B cell (primary cell): ENCODE data around the gene DNAH6. TPM values are rescaled to one million over a fixed set of nuclear protein-coding genes. Genes with fewer than 3 reads are reported as not detected.

ENCODE experiments used
- ATAC-seq: fragments of 200-7000 bp; cut with Tn5 transposase; one replicate; pipeline ENCODE4 v1.10.0; 2021; ENCODE audit warnings: low read depth, mild to moderate bottlenecking, moderate number of reproducible peaks, moderate library complexity
- CTCF ChIA-PET: fragments of 350-600 bp; sonication (Branson Sonifier 250); formaldehyde crosslinking; loops from one replicate; lab custom pipeline; 2021; ENCODE audit warnings: antibody characterized with exemption, inconsistent platforms; lab: Charles Lee
- POLR2A ChIA-PET: fragments of 350-600 bp; sonication (Branson Sonifier 250); formaldehyde crosslinking; loops from one replicate; lab custom pipeline; 2021; ENCODE audit warnings: antibody characterized with exemption; lab: Charles Lee
- DNase-seq: peaks from one replicate; pipeline ENCODE4 v3.0.0; 2013
- H2AFZ ChIP-seq: 2 replicates; pipeline ENCODE4 v1.6.1; 2012; ENCODE audit warnings: mild to moderate bottlenecking, low read depth, low read length; ENCODE audit not compliant: insufficient read depth, poor library complexity, severe bottlenecking
- H3K27ac ChIP-seq, 2 donors: 1 replicate in 1 of 2; 2 replicates in 1 of 2; pipeline ENCODE4 v1.5.1; 2012 to 2013; ENCODE audit warnings: low read length in 2 of 2, mild to moderate bottlenecking in 2 of 2, moderate library complexity in 1 of 2
- H3K27me3 ChIP-seq, 4 experiments: fragments of 200-600 bp in 1 of 4; sonication (generic) in 1 of 4; replicated peaks in 1 of 4; 1 replicate in 2 of 4; 2 replicates in 2 of 4; pipeline versions ENCODE4 v1.6.1 to v1.7.0; 2013 to 2016; ENCODE audit warnings: low read length in 3 of 4, mild to moderate bottlenecking in 2 of 4, mixed read lengths in 1 of 4, moderate library complexity in 1 of 4; ENCODE audit not compliant: insufficient read depth in 4 of 4, control insufficient read depth in 3 of 4; ENCODE audit errors: control extremely low read depth in 1 of 4
- H3K36me3 ChIP-seq, 2 experiments: replicated peaks in 1 of 2; 1 replicate in 1 of 2; 2 replicates in 1 of 2; pipeline versions ENCODE4 v1.6.1 to v1.7.1; 2013; ENCODE audit warnings: low read length in 1 of 2; ENCODE audit not compliant: insufficient read depth in 2 of 2, control insufficient read depth in 1 of 2; ENCODE audit errors: control extremely low read depth in 1 of 2, extremely low read depth in 1 of 2
- H3K4me1 ChIP-seq, 2 donors: fragments of 200-600 bp in 1 of 2; sonication (generic) in 1 of 2; 1 replicate in 1 of 2; 2 replicates in 1 of 2; pipeline versions ENCODE4 v1.5.1 to v1.6.1; 2013 to 2017; ENCODE audit warnings: low read length in 2 of 2; ENCODE audit not compliant: control insufficient read depth in 2 of 2, insufficient read depth in 2 of 2
- H3K4me2 ChIP-seq: replicated peaks from 2 replicates; pipeline ENCODE3; 2012; ENCODE audit warnings: mild to moderate bottlenecking, low read depth, low read length; ENCODE audit not compliant: poor library complexity, severe bottlenecking
- H3K4me3 ChIP-seq, 5 experiments: fragments of 200-600 bp in 1 of 5; sonication (generic) in 1 of 5; 1 replicate in 3 of 5; 2 replicates in 2 of 5; pipeline versions ENCODE4 v1.5.1 to v1.7.0; 2011 to 2016; ENCODE audit warnings: low read length in 4 of 5, mild to moderate bottlenecking in 4 of 5, low read depth in 2 of 5, control low read depth in 1 of 5, moderate library complexity in 1 of 5; ENCODE audit not compliant: insufficient read depth in 1 of 5; ENCODE audit errors: control extremely low read depth in 1 of 5, extremely low read depth in 1 of 5
- H3K79me2 ChIP-seq: fragments of 200-600 bp; sonication (generic); one replicate; pipeline ENCODE4 v1.6.0; 2016; ENCODE audit warnings: low read length; ENCODE audit not compliant: control insufficient read depth, insufficient read depth
- H3K9ac ChIP-seq: fragments of 200-600 bp; sonication (generic); 2 replicates; pipeline ENCODE4 v1.6.1; 2017; ENCODE audit warnings: mild to moderate bottlenecking, low read length, moderate library complexity
- H3K9me3 ChIP-seq, 3 donors: one replicate each; pipeline versions ENCODE4 v1.6.1 to v1.7.1; 2013; ENCODE audit warnings: low read length in 2 of 3; ENCODE audit not compliant: control insufficient read depth in 2 of 3, insufficient read depth in 1 of 3; ENCODE audit errors: control extremely low read depth in 1 of 3
- H4K20me1 ChIP-seq: 2 replicates; pipeline ENCODE4 v1.6.0; 2012; ENCODE audit warnings: mild to moderate bottlenecking, low read length; ENCODE audit not compliant: insufficient read depth, control insufficient read depth, poor library complexity, severe bottlenecking
- H3K27ac Mint-ChIP-seq: one replicate; pipeline ENCODE4 v1.8.0; 2021; ENCODE audit warnings: mixed read lengths
- H3K27me3 Mint-ChIP-seq: one replicate; pipeline ENCODE4 v1.8.0; 2021; ENCODE audit warnings: mixed read lengths
- H3K4me1 Mint-ChIP-seq: one replicate; pipeline ENCODE4 v1.8.0; 2021; ENCODE audit warnings: mixed read lengths
- H3K4me3 Mint-ChIP-seq: one replicate; pipeline ENCODE4 v1.8.0; 2021; ENCODE audit warnings: mixed read lengths
- H3K9me3 Mint-ChIP-seq: one replicate; pipeline ENCODE4 v1.8.0; 2022; ENCODE audit warnings: mixed read lengths; ENCODE audit not compliant: insufficient read depth
- EZH2 ChIP-seq: IDR thresholded peaks from 2 replicates; pipeline ENCODE4 v1.6.1; 2012; ENCODE audit warnings: borderline replicate concordance, low read depth, mild to moderate bottlenecking, moderate library complexity, low read length; ENCODE audit not compliant: insufficient read depth, poor library complexity, severe bottlenecking
- WGBS: methylation state at CpG from one replicate; pipeline ENCODE4 v1.1.5; 2013; ENCODE audit warnings: missing lambda C conversion rate; ENCODE audit not compliant: insufficient coverage; 5-methylcytosine and 5-hydroxymethylcytosine counted together
- intact Hi-C: fragments of 100-400 bp; cut with micrococcal nuclease; formaldehyde crosslinking; loops from one replicate; pipeline ENCODE4 v1.10.0; 2022
- polyA plus RNA-seq: library from polyadenylated mRNA; depleted of rRNA; stranded (reverse); fragments of >200 nt; gene quantifications from 2 replicates; pipeline ENCODE4 v1.2.3, GENCODE V29; 2012
- total RNA-seq, 2 donors: library from RNA; stranded (reverse); fragments of 120-200 nt in 1 of 2; gene quantifications; 1 replicate in 1 of 2; 2 replicates in 1 of 2; pipeline versions ENCODE4 v1.2.3 to v1.2.4, GENCODE V29; 2013 to 2022
- TF ChIP-seq, protein P1 (sequence below): fragments of 200-600 bp; IDR thresholded peaks from one replicate; pipeline ENCODE4 v1.8.0; 2022; ENCODE audit warnings: antibody characterized with exemption, mild to moderate bottlenecking

Gene DNAH6
- total and polyA plus RNA-seq, 2 donors (not counting 1 experiment from before 2014, with no cell fraction given) = 0.01 to 1.9 TPM

DNA sequence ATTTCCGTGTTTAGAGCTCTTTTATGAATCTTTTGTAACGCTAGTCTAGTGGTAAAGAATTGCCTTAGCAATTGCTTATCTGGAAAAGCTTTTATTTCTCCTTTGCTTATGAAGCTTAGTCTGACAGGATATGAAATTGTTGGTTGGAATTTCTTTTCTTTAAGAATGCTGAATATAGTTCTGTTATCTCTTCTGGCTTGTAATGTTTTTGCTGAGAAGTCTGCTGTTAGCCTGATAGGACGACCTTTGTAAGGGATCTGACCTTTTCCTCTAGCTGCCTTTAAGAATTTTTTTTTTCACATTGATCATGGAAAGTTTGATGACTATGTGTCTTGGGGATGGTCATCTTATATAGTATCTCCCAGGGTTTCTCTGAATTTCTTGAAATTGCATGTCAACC lies 263.5 kb downstream of the DNAH6 start:
- H3K27ac ChIP-seq = no peak overlapping the region
- intact Hi-C loops = loop anchor here (5.0 kb wide), 1 partner anchor 78 kb away; no protein-coding TSS in a partner anchor
- H3K4me3 Mint-ChIP-seq = no peak overlapping the region

DNA sequence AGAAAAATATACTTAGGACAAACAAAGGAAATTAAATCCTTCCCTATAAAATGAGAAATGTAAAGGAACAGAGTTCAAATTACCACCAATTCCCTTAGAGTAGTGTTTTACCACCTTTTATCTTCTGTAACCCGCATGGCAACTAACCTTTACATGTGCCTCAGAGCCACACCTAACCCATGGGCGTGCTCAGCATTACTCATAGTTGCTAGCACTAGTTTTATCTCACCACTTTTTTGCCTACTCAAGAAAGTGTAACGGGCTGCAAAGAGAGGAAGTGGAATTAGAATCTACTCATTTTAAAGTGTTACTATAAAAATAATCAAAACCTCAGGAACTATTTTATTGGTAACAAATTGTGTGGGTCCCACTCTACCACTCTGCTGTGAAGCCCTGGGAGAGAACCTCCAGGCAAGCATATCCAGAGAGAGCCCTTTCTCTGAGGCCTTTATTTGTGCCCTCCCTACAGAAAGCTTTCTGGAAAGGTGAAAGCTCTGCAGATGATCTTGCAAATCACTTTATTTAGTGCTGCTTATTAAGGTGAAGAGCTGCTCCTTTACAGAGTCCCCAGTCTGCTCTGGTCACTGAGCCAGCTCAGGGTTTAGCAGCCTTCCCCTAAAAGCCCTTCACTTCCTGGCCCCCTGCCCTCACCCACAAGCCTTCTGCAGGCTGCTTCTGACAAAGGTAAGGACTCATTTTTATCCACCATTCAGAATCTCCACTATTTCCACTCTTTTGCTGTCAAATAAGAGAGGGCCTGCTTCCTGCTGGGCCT lies 265.8 kb downstream of the DNAH6 start:
- DNase-seq (peak; percentile 52), ATAC-seq (peak; percentile 94)
- Histone ChIP-seq H3K36me3 (no peaks in the 10 kb centered on the region), H2AFZ (peak overlapping the region; percentile 28), H3K4me1 (peaks cover 29 to 30% of the 10 kb centered on the region in 2 donors), H3K79me2 (no peaks in the 10 kb centered on the region), H3K4me3 (no peak overlapping the region), H3K9ac (peak overlapping the region; percentile 4), H3K4me2 (peak overlapping the region; percentile 57), H3K9me3 (no peaks in the 10 kb centered on the region), H4K20me1 (no peaks in the 10 kb centered on the region), H3K27ac (peak overlapping the region; percentile 33 to 34), H3K27me3 (no peaks in the 10 kb centered on the region)
- TF ChIP-seq, protein P1, sequence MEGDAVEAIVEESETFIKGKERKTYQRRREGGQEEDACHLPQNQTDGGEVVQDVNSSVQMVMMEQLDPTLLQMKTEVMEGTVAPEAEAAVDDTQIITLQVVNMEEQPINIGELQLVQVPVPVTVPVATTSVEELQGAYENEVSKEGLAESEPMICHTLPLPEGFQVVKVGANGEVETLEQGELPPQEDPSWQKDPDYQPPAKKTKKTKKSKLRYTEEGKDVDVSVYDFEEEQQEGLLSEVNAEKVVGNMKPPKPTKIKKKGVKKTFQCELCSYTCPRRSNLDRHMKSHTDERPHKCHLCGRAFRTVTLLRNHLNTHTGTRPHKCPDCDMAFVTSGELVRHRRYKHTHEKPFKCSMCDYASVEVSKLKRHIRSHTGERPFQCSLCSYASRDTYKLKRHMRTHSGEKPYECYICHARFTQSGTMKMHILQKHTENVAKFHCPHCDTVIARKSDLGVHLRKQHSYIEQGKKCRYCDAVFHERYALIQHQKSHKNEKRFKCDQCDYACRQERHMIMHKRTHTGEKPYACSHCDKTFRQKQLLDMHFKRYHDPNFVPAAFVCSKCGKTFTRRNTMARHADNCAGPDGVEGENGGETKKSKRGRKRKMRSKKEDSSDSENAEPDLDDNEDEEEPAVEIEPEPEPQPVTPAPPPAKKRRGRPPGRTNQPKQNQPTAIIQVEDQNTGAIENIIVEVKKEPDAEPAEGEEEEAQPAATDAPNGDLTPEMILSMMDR = no peak
- no peak for TF ChIP-seq EZH2
- Mint-ChIP-seq H3K9me3 (no peaks in the 10 kb centered on the region), H3K27ac (peak overlapping the region; percentile 62), H3K27me3 (no peaks in the 10 kb centered on the region), H3K4me3 (no peak overlapping the region), H3K4me1 (peaks cover 34% of the 10 kb centered on the region)
- POLR2A ChIA-PET = no interaction called here
- CTCF ChIA-PET = no interaction called here
- intact Hi-C loops = loop anchor here (1.0 to 5.0 kb wide), 2 partner anchors 75 to 123 kb away; partner anchors contain the start of gene TMSB10
- no CpG with 5 or more reads among the region's 3 CpGs for WGBS

More for the DNA sequence above, 263.5 kb downstream of the DNAH6 start:
- no peak overlapping the region for H3K9ac ChIP-seq
- WGBS = 100% methylated on average over 1 of the region's 3 CpGs
- CTCF ChIA-PET = interaction anchor here (0.7 kb wide), 1 partner anchor 145 kb away, joined by 3 read pairs; no protein-coding TSS in a partner anchor
- Mint-ChIP-seq H3K27me3 (no peaks in the 10 kb centered on the region), H3K4me1 (peaks cover 34% of the 10 kb centered on the region), H3K27ac (no peak overlapping the region), H3K9me3 (peaks cover 2% of the 10 kb centered on the region)
- H3K27me3 ChIP-seq = no peaks in the 10 kb centered on the region
- no peaks in the 10 kb centered on the region for H3K36me3 ChIP-seq
- peaks cover 29 to 30% of the 10 kb centered on the region in 2 donors for H3K4me1 ChIP-seq
- no peak overlapping the region for H3K4me3 ChIP-seq
- H3K4me2 ChIP-seq = no peak overlapping the region
- DNase-seq (no peak), ATAC-seq (no peak)
- H4K20me1 ChIP-seq = no peaks in the 10 kb centered on the region
- H3K79me2 ChIP-seq = no peaks in the 10 kb centered on the region
- TF ChIP-seq EZH2 = no peak
- TF ChIP-seq, protein P1 = no peak
- peaks cover 0 to 6% (median 0%) of the 10 kb centered on the region in 3 donors for H3K9me3 ChIP-seq
- no peak overlapping the region for H2AFZ ChIP-seq
- POLR2A ChIA-PET = no interaction called here
